Cardiac fibroblast (primary cell): ENCODE results near the gene PSMD13.

Source experiments
- DNase-seq, 2 donors: peaks; one replicate each; pipeline versions ENCODE4 v3.0.0 to v3.0.0-alpha.2; 2010; ENCODE audit warnings: low read depth in 2 of 2
- H3K4me3 ChIP-seq, 2 donors: replicated peaks in 1 of 2; 1 replicate in 1 of 2; 2 replicates in 1 of 2; pipeline ENCODE4 v1.5.1; 2011; ENCODE audit warnings: low read depth in 2 of 2, low read length in 2 of 2, mild to moderate bottlenecking in 2 of 2, moderate library complexity in 1 of 2
- CTCF ChIP-seq: IDR thresholded peaks from one replicate; pipeline ENCODE4 v1.5.1; 2011; ENCODE audit warnings: low read depth, mild to moderate bottlenecking, low read length, inconsistent platforms

PSMD13 gene

GRCh38 chr11:291281-292210 lies 54.8 kb downstream of the PSMD13 start:
- no peak overlapping the region for H3K4me3 ChIP-seq
- DNase-seq: no peak
- no peak for TF ChIP-seq CTCF

GRCh38 chr11:292211-293121 lies 55.7 kb downstream of the PSMD13 start:
- no peak for DNase-seq

GRCh38 chr11:293271-293851 lies 56.6 kb downstream of the PSMD13 start:
- TF ChIP-seq CTCF: no peak
- DNase-seq: no peak
- H3K4me3 ChIP-seq: no peak overlapping the region

More at GRCh38 chr11:292211-293121, 55.7 kb downstream of the PSMD13 start:
- no peak for TF ChIP-seq CTCF
- H3K4me3 ChIP-seq: no peak overlapping the region

- no peak for TF ChIP-seq CTCF
- no peak overlapping the region for H3K4me3 ChIP-seq
- no peak for DNase-seq
Measured at GRCh38 chr11:293852-294661, 57.3 kb downstream of the PSMD13 start.

GRCh38 chr11:294780-295179 lies 58.0 kb downstream of the PSMD13 start:
- no peak for DNase-seq
- H3K4me3 ChIP-seq: no peak overlapping the region
- no peak for TF ChIP-seq CTCF
